WTC11 (cell line): ENCODE measurements around the gene KIAA1958. TPM values are rescaled to one million over a fixed set of nuclear protein-coding genes. Genes with fewer than 3 reads are reported as not detected.
A peak's percentile ranks its signal among the peaks of the same experiment; 100 is the strongest.

Experiments used
- ATAC-seq: fragments of 200-7000 bp; cut with Tn5 transposase; 2 replicates; pipeline ENCODE4 v1.10.0; 2021; ENCODE audit warnings: mild to moderate bottlenecking, moderate library complexity
- CTCF ChIA-PET: fragments of 300-600 bp; sonication (Branson Sonifier 250); formaldehyde crosslinking; loops from one replicate; lab custom pipeline; 2021; ENCODE audit warnings: antibody characterized with exemption; lab: Charles Lee
- POLR2A ChIA-PET: fragments of 350-600 bp; sonication (Branson Sonifier 250); formaldehyde crosslinking; loops from one replicate; lab custom pipeline; 2021; ENCODE audit warnings: antibody characterized with exemption; lab: Charles Lee
- DNase-seq: peaks from one replicate; pipeline ENCODE4 v3.0.0; 2021; ENCODE audit warnings: low spot score
- H3K27ac Mint-ChIP-seq: 2 replicates; pipeline ENCODE4 v1.8.0; 2021; ENCODE audit warnings: mixed read lengths
- H3K27me3 Mint-ChIP-seq: 2 replicates; pipeline ENCODE4 v1.8.0; 2021; ENCODE audit warnings: low read depth, mild to moderate bottlenecking, moderate library complexity, mixed read lengths
- H3K36me3 Mint-ChIP-seq: 2 replicates; pipeline ENCODE4 v1.8.0; 2021; ENCODE audit warnings: mixed read lengths
- H3K4me1 Mint-ChIP-seq: 2 replicates; pipeline ENCODE4 v1.8.0; 2022; ENCODE audit warnings: mixed read lengths
- H3K4me3 Mint-ChIP-seq: 2 replicates; pipeline ENCODE4 v1.8.0; 2021; ENCODE audit warnings: mild to moderate bottlenecking, moderate library complexity, mixed read lengths
- H3K9me3 Mint-ChIP-seq: 2 replicates; pipeline ENCODE4 v1.8.0; 2021; ENCODE audit warnings: mixed read lengths
- AFF4 ChIP-seq: sonication (generic); formaldehyde crosslinking; IDR thresholded peaks from 2 replicates; pipeline ENCODE4 v1.8.1; 2023; ENCODE audit warnings: mild to moderate bottlenecking, missing genetic modification reagents, borderline replicate concordance
- ESRRA ChIP-seq: sonication (generic); formaldehyde crosslinking; IDR thresholded peaks from 2 replicates; pipeline ENCODE4 v1.8.1; 2022; ENCODE audit warnings: mild to moderate bottlenecking, missing genetic modification reagents, borderline replicate concordance
- FOXP1 ChIP-seq: sonication (generic); formaldehyde crosslinking; IDR thresholded peaks from 2 replicates; pipeline ENCODE4 v1.8.0; 2022; ENCODE audit warnings: missing genetic modification reagents, mild to moderate bottlenecking, moderate library complexity, borderline replicate concordance
- ZNF121 ChIP-seq: sonication (generic); formaldehyde crosslinking; IDR thresholded peaks from 2 replicates; pipeline ENCODE4 v1.8.0; 2023; ENCODE audit warnings: missing genetic modification reagents
- ZNF232 ChIP-seq: sonication (generic); formaldehyde crosslinking; IDR thresholded peaks from 2 replicates; pipeline ENCODE4 v1.8.0; 2022; ENCODE audit warnings: mild to moderate bottlenecking, missing genetic modification reagents
- ZNF281 ChIP-seq: sonication (generic); formaldehyde crosslinking; IDR thresholded peaks from 2 replicates; pipeline ENCODE4 v1.8.0; 2023; ENCODE audit warnings: mild to moderate bottlenecking, missing genetic modification reagents
- ZNF416 ChIP-seq: fragments of 250-450 bp; sonication (Bioruptor Pico); IDR thresholded peaks from 2 replicates; pipeline ENCODE4 v1.9.0; 2021; ENCODE audit warnings: mild to moderate bottlenecking, inconsistent platforms
- total RNA-seq: library from RNA; stranded (reverse); gene quantifications from 3 replicates; pipeline ENCODE4 v1.2.3, GENCODE V29; 2021
- TF ChIP-seq, protein P1 (sequence below): sonication (generic); formaldehyde crosslinking; IDR thresholded peaks from 2 replicates; pipeline ENCODE4 v1.8.0; 2023; ENCODE audit warnings: missing genetic modification reagents, mild to moderate bottlenecking, borderline replicate concordance
- TF ChIP-seq, protein P2 (sequence below): sonication (generic); formaldehyde crosslinking; IDR thresholded peaks from 2 replicates; pipeline ENCODE4 v1.8.0; 2022; ENCODE audit warnings: mild to moderate bottlenecking, missing genetic modification reagents
- TF ChIP-seq, protein P3 (sequence below): sonication (generic); formaldehyde crosslinking; IDR thresholded peaks from 2 replicates; pipeline ENCODE4 v1.8.0; 2023; ENCODE audit warnings: missing genetic modification reagents

The KIAA1958 gene
- total RNA-seq, 1 experiment from 2014 or later, result 41.0 TPM

DNA sequence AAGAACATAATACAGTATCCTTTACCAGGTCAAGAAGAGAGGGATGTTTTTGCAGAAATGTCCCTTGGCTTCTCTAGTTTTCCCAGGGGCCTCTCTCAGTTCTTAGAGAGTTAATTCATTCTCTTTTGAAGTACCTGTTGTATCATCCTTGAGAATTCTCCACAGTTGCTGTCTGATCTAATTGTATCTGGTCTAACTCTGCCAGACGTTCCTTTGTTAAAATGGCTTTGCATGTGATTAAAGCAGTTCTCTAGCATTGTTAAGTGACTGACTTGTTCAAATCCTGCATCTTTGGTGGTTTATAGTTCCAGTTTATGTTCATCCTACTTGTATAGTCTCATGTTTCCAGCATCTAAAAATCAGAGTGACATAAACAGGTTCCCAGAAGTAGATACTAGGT lies 65.0 kb downstream of the KIAA1958 start:
- POLR2A ChIA-PET, result interaction anchor here (0.7 kb wide), 1 partner anchor 64 kb away, joined by 3 read pairs; no protein-coding TSS in a partner anchor
- CTCF ChIA-PET, result no interaction called here
- DNase-seq (no peak), ATAC-seq (no peak)
- H3K27me3 Mint-ChIP-seq, result no peaks in the 10 kb centered on the region
- peaks cover 73% of the 10 kb centered on the region for H3K4me1 Mint-ChIP-seq
- H3K9me3 Mint-ChIP-seq, result peaks cover 1% of the 10 kb centered on the region
- peaks cover 6% of the 10 kb centered on the region for H3K36me3 Mint-ChIP-seq
- H3K4me3 Mint-ChIP-seq, result no peak overlapping the region
- TF ChIP-seq, protein P1, sequence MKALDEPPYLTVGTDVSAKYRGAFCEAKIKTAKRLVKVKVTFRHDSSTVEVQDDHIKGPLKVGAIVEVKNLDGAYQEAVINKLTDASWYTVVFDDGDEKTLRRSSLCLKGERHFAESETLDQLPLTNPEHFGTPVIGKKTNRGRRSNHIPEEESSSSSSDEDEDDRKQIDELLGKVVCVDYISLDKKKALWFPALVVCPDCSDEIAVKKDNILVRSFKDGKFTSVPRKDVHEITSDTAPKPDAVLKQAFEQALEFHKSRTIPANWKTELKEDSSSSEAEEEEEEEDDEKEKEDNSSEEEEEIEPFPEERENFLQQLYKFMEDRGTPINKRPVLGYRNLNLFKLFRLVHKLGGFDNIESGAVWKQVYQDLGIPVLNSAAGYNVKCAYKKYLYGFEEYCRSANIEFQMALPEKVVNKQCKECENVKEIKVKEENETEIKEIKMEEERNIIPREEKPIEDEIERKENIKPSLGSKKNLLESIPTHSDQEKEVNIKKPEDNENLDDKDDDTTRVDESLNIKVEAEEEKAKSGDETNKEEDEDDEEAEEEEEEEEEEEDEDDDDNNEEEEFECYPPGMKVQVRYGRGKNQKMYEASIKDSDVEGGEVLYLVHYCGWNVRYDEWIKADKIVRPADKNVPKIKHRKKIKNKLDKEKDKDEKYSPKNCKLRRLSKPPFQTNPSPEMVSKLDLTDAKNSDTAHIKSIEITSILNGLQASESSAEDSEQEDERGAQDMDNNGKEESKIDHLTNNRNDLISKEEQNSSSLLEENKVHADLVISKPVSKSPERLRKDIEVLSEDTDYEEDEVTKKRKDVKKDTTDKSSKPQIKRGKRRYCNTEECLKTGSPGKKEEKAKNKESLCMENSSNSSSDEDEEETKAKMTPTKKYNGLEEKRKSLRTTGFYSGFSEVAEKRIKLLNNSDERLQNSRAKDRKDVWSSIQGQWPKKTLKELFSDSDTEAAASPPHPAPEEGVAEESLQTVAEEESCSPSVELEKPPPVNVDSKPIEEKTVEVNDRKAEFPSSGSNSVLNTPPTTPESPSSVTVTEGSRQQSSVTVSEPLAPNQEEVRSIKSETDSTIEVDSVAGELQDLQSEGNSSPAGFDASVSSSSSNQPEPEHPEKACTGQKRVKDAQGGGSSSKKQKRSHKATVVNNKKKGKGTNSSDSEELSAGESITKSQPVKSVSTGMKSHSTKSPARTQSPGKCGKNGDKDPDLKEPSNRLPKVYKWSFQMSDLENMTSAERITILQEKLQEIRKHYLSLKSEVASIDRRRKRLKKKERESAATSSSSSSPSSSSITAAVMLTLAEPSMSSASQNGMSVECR (CRISPR knock-in tag), result no peak
- TF ChIP-seq, protein P2, sequence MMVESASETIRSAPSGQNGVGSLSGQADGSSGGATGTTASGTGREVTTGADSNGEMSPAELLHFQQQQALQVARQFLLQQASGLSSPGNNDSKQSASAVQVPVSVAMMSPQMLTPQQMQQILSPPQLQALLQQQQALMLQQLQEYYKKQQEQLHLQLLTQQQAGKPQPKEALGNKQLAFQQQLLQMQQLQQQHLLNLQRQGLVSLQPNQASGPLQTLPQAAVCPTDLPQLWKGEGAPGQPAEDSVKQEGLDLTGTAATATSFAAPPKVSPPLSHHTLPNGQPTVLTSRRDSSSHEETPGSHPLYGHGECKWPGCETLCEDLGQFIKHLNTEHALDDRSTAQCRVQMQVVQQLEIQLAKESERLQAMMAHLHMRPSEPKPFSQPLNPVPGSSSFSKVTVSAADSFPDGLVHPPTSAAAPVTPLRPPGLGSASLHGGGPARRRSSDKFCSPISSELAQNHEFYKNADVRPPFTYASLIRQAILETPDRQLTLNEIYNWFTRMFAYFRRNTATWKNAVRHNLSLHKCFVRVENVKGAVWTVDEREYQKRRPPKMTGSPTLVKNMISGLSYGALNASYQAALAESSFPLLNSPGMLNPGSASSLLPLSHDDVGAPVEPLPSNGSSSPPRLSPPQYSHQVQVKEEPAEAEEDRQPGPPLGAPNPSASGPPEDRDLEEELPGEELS (CRISPR knock-in tag), result no peak
- TF ChIP-seq ZNF281 (CRISPR knock-in tag) (no peak), ZNF232 (CRISPR knock-in tag) (no peak), ZNF121 (CRISPR knock-in tag) (no peak), ZNF416 (CRISPR knock-in tag) (no peak), FOXP1 (CRISPR knock-in tag) (no peak), AFF4 (CRISPR knock-in tag) (no peak), ESRRA (CRISPR knock-in tag) (no peak)
- TF ChIP-seq, protein P3, sequence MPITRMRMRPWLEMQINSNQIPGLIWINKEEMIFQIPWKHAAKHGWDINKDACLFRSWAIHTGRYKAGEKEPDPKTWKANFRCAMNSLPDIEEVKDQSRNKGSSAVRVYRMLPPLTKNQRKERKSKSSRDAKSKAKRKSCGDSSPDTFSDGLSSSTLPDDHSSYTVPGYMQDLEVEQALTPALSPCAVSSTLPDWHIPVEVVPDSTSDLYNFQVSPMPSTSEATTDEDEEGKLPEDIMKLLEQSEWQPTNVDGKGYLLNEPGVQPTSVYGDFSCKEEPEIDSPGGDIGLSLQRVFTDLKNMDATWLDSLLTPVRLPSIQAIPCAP, result no peak
- H3K27ac Mint-ChIP-seq, result peak overlapping the region; percentile 40
